G401 (cell line): ENCODE measurements around the gene DGKZ. TPM values are rescaled to one million over a fixed set of nuclear protein-coding genes. Genes with fewer than 3 reads are reported as not detected.

Experiments used
- DNase-seq: peaks from one replicate; pipeline ENCODE4 v3.0.0-alpha.2; 2015; ENCODE audit warnings: low spot score
- in situ Hi-C: cut with HindIII; loops from 2 replicates; pipeline ENCODE4 v1.10.0; 2016; ENCODE audit warnings: low sequenced_read_pairs, mixed read lengths
- total RNA-seq: library from RNA; depleted of rRNA; stranded (reverse); fragments of >200 nt; shearing (Covaris generic); gene quantifications from 2 replicates; pipeline ENCODE4 v1.2.3, GENCODE V29; 2014

DGKZ gene
- total RNA-seq, 1 experiment from 2014 or later = 68.4 TPM

DNA sequence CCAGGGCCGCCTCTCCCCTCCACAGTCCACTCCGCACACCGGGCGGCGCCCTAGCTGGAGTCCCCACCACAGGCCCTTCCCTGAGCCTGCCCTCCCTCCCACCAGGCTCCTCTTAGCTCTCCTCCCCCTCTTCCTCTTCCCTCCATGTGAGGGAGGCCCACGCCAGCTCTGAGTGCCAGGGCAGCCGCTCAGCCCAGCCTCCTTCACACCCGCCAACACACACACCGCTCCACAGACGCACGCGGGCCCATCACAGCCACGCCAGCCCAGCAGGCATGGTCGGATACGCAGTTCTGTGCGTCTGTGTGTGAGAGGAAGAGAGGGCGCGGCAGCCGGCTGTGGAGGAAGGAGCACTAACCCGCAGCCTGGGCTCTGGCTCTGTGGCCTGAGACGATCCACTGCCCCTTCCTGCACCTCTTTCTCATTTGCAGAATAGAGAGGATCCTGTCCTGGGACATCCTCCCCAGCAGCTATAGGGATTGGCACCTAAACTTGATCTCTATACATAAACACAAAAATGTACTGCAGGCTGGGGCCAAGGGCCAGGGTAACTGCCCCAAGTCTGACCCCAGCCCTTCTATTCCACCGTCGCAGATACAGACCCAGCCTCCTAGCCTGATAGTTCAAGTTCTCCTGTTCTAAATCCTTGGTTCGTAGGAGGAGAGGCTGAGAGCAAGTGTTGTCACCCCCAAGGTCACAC lies 40.8 kb downstream of the DGKZ start:
- in situ Hi-C loops = no loop called here
- no peak for DNase-seq

DNA sequence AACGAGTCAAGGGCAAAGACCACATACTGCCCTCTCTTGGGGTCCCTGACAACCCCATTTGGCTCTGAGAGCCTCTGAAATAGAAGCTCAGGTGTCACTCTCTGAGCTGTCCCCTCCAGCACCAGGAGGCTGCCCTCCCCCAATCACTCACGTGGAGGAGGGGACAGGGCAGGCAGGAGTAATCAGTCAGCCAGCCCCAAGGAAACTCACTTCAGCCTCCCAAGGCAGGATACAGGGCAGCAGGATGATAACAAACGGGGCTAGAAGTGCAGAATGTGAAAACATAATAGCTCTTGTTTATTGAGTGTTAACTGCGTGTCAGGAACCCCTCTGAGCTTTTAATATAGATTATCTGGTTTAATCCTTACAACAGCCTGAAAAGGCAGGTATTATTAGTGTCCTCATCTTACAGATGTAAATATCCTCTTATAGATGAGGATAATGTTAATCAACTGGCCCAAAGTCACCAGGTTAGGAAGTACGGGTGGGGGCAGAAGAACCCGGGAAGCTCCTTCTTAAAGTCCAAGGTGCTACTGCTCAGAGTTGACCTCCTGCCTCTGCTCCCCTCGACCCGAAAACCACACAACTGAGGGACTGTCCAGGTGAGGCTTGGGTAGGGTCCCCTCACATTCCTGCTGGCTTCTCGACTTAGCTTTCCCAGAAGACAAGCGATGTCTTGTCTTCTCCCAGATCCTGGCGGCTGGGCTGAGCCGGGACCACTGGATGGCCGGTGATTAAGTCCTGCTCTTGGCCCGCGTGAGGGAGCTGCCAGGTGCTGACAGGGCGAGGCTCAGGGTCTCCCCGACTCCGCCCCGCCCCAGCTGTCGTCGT lies 41.6 kb downstream of the DGKZ start:
- in situ Hi-C loops = no loop called here

DNA sequence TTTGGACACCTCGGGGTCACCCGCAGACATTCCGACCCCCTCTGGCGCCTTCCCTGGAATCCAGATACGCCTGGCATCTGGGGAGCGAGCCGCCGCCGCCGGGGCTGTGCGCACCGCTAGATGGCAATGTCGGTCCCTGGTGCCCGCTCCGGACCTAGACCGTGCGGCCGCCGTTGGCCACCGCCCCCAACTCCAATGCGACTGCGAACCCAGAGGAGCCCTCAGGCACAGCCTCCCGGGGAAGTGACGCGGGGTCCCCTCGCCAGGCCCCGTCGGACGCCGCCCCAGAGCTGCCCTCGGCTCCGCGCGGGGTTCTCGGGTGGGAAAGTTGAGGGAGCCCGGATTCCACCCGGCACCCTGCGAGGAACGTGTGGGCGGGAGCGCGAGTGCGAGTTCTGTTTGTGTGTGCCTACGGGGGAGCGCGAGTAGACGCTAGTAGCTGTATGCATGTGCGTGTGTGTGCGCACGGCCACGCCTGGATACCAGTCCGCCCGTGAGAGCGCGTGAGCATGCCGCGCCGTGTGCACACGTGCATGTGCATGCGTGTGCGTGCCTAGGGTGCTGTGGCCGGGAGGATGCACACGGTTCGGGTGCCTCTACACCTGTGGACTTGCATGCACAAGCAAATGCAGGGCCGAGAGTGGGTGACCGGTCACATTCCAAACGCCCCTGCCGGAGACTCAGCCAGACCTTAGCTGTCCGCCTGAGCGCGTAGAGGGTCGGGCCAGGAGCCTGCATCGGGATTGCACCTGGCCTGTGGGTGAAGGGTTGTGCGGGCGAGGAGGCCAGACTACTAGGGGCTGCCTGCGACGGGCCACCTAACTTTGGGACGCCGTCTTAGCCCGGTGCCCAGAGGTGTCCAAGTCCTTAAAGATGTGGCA lies 42.4 kb downstream of the DGKZ start:
- peak; percentile 61 for DNase-seq
- in situ Hi-C loops = no loop called here

More for the DNA sequence above, 41.6 kb downstream of the DGKZ start:
- DNase-seq = no peak

DNA sequence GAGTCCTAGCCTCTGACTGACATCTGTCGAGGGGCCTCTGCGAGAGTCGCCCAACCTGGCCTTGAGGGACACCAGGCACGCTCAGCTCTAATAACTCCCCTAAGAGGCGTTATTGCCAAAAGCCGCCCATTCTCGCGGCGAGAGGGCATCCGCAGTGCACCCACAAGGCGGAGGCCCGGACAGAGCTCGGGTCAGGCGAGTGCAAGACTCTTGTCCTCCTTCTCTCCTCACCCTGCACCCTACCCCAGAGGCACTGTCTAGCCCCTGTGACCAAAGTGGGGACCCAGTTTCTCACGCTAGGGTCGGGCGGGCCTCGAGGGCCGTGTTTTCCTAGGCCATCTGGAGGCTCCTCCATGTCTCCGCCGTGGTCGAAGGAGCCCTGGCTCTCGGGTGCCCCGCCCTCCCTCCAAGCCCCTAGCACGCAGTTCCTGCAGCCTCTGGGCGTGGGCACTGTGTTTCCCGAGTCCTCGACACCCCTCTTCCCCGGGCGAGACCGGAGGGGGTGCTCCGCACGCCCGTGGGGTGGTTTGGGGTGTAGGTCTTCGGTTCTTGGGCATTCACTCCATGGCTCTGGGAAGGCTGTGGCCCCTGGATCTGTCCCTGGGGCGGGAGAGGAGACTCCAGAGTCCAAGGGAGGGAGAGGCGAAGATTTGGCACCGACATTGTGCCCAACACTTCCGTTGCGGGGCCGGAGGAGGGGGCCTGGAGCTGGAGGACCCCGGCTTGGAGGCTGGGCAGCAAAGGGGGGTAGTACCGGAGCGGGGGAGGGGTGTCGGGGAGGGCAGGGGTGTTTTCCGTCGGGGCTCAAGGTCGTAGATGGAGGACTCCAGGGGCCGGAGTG lies 43.3 kb downstream of the DGKZ start:
- DNase-seq = no peak
- in situ Hi-C loops = no loop called here

DNA sequence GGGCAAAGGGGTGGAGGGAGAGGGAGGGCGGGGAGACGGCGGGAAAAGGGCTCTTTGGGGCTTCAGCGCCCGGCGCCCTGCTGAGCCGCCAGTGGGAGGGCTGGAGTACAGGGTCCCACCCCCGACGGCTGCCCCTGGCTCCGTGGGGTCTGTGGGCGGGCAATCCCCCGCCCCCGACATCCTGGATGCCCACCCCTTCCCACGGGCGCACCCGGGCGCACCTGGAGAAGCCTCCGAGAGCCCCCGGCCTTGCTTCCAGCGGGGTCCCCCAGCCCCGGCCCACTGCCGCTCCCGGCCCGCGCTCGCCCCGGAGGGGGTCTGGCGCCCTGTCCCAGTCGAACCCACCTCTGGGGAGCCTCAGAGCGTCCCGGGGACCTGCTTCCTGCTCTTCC lies 43.9 kb downstream of the DGKZ start:
- DNase-seq = no peak
- in situ Hi-C loops = no loop called here

DNA sequence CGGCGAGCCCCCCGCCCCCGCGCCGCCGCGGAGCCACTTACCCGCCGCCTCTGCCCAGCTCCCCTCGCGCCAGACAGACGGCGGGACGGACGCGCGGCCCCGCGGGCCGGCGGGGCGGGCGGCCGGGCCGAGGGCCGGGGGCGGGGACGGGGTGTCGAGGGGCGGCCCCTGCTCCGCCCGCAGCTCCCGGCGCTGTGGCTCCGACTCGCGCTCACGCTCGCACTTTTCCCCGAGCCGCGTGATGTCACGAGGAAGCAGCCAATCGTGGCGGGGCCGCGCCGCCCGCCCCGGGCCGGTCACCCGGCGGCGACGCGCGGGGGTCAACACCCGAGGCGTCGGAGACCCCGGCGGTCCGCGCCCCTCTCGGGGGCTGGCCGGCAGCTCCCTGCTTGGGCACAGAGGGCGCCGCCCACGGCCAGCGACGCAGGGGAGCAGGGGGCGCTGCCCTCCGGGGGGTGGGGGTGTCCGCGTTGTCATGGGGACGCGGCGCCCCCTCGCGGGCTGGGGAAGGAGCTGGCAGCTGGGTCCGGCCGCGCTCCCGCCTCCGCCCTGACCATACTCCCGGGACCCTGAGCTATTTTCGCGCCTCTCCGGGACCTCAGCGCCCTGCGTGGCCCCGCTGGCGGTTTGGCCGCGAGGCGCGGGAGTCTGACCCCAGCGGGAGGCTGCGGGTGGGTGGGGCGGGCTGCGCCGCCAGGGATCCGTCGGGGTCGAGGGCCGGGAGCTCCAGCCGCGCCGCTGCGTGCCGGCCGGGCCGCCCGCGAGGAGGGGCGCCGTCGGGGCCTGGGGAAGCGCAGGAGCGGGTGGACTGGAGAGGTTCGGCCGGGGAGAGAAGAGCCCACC lies 44.5 kb downstream of the DGKZ start, which contains the start of gene CHRM4:
Gene CHRM4 (minus strand): TSS at position 199 of the 843 bp plus-strand sequence. CDS start 5,219 bp downstream, outside the sequence.
- no peak for DNase-seq
- in situ Hi-C loops = no loop called here

DNA sequence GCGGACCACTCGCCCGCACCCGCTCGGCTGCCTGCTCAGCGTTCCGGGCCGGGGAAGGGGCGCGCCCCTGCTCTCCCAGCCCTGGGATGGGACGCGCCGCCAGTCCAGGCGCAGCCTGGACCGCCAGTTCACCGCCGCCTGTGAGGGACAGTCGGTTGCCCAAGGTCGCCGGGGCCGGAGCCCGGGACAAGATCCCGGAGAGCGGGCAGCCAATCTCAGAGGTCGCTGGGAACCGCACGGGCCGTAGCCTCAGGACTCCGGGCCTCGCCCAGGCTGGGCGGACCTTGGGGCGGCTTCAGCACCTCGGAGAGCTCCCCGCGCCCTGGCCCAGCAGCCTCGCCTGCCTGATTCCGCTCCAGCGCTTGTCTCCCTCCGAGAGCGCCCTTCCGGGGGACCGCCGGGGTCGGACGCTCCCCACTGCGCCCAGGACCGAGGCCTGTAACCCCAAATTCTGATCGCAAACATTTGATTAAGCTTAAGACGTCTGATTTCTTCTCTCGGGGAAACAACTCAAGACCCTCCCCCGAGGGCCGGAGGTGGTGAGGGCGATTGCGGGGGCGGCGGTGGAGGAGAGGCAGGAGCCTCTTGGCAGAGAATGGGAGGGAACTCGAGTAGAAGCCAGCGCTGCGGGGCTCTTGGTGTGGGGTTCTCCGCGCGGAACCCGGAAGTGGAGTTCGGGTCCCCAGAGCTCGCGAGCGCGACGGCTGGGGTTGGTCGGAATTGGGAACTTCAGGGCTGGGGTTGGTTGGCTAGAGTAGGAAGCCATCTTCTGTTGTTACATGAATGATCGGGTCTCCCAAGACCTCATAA lies 45.4 kb downstream of the DGKZ start:
- in situ Hi-C loops = no loop called here
- no peak for DNase-seq

DNA sequence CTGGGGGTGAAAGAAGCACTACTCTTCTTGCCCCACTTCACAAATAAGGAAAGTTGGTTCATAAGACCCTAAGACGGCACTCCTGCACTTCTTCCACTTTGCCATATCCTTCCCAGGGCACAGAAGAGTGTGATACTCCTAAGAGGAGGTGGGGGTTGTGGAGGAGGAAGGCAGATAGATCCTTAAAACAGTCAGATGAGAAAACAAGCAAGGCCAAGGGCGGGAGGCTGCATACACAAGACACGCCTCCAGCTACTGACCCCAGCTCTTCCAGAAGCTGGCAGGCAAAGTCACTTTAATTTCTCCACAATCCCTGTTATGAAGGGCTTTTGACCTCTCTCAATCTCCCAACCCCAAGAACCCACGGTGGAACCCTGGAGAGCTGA lies 46.0 kb downstream of the DGKZ start:
- in situ Hi-C loops = no loop called here
- no peak for DNase-seq

DNA sequence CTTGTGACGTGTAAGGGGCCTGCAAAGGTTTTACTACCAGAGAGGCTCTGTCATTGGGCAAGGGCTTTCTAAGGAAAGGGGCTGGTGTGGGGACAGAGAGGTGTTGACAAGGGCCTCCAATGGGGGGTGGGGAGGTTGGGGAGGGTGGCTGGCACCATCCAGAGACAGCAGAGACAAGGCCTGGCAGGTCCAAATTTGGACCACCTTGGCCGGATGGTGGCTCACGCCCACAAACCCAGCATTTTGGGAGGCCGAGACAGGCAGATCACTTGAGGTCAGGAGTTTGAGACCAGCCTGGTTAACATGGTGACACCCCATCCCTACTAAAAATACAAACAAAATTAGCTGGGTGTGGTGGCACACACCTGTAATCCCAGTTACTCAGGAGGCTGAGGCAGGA lies 46.5 kb downstream of the DGKZ start:
- in situ Hi-C loops = no loop called here
- DNase-seq = no peak

DNA sequence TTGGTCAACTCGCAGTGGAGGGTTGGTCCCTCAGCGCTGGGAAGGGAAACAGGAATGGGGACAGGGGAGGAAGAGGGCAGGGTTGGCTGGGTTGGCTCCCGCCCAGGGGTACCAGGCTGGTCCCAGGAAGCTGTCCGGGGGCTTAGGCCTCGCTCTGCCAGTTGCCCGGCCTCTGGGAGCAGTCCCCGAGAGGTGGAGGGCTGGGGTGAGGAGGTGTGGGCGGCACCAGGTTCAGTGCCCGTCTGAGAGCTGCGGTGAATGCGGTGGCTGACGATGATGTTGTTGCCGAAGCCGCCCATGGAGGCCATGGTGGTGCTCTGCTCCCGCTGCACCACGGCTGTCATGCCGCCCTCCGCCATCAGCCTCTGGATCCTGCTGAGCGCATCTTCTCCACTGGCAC lies 50.3 kb downstream of the DGKZ start:
- DNase-seq = no peak
- in situ Hi-C loops = no loop called here

DNA sequence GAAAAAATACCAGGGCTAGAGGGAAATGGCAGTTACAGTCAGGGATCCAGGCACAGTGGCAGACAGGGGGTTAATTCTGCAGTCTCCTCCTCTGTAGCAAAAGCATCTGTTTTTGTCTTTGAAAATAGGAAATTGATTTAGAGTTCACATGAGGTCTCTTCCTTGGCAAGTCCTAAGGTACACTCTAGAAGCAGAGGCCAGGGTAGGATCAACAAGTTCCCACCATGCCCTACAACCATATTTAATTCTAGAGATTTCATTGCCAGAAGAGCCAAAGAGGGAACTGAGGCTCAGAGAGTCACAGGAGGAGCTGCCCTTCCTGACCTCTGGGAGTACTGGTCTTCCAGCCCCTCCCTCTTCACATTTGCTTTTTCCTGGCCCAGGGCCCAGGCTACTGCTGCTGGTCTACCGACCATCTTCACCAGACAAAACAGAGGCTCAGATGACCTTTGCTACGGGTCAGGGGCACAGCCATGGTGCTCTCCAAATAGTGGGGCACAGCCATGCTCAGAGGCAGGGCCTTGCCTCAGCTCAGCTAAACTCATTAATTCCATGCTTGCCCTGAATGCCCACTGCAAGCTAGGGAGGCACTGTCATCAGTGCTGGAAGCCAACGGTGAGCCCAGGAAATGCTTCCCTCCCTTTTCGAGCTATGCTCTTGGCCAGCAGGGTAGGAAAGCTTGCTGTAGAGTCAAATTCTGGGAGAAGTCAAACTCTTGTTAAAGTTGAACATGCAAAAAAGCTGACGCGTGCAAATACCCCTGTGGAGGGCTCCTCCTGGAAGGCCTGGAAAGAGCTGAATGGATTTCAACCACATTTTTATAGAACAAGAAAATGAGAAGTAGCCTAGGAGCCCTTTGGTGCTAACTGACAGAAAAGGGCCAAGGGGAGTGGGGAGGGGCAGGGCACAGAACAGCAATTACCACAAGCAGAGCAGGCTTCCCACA lies 56.0 kb downstream of the DGKZ start:
- no peak for DNase-seq
- in situ Hi-C loops = no loop called here

DNA sequence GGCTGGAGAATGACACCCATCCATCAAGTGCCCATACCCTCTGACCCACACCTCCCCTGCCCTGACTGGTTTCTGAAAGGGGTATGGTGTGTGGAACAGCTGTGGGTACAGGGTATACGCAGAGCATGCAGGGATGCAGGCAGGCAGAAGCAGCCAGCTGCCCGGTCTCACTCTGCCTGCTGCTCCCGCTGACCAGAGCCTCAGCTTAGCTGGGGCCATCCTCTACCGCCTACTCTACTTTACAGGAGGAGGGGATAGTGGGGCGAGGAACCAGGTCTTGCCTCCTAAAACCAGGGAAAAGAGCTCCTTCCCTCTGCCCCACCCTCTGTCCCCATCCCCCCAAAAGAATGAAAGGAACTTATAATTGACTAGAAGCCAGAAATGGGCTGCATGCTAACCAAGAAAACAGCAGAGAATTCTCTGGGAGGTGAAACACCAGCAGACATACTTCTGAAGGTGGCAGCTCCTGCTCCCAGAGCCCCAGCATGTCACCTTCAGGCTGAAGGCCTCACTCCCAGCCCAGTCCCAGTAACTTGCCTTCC lies 57.3 kb downstream of the DGKZ start:
- DNase-seq = no peak
- in situ Hi-C loops = no loop called here

DNA sequence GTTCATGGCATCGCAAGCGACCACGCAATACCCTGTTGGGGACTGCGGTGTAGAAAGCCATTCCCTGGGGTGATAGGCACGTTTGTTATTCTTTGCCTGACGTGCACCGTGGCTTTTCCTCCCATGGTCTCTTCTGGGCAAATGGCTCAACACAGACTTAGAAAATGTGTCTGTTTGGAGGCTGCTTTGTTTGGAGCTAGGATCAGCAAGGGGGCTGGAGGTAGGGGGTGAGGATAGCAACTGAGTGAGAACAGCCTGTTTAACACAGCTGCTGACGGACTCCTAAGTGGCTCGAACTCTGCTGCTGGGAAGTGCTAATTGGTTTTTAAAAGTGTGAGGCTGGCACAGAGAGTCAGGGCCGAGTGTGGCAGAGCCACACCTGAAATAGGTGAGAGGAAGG lies 60.4 kb downstream of the DGKZ start:
- DNase-seq = no peak

DNA sequence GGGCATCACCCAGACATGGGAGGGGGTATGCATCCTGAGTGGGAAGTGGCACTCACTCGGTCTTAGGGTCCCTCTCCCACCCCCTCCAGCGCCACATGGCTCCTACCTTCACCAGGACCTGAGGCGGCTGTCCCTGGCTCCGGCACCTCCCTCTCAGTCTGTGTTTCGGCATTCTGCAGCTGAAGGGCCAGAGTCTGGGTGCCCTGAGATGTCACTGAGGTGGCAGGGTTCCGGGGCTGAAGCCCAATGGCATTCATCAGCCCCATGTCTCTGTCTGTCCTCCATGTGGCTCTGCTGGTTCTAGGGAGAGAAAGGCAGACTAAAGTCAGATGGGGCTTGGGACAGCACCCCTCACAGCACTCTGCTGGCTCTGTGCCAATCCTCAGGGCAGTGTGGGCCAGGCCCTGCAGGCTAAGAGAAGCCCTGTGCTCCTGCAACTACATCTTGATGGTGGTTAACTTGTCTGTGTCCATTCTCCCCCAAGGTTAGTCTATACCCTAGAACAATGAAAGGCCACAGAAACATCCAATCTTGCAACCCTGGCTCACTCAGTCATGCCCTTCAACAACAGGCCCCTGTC lies 61.2 kb downstream of the DGKZ start:
- DNase-seq = no peak
- in situ Hi-C loops = no loop called here

More for the DNA sequence above, 60.4 kb downstream of the DGKZ start:
- in situ Hi-C loops = no loop called here

DNA sequence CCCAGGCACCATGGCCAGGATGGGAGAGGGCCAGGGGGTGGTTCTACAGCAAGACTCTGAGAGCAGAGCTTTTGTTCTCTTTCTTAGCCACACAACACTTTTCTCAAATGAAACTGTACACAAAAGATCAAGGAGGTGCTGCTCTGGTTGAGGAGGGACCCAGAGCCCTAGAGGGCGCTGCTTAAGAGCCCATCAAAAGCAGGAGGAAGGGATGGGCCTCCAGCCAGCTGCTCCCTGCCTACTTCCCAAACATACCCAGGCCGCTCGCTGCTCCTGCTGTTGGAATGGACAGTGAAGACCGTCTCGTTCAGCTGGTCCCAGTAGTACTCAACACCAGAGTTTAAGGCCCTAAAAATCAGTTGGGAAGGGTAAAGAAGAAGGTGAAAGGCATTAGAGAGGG lies 62.8 kb downstream of the DGKZ start:
- DNase-seq = no peak
- in situ Hi-C loops = no loop called here
